Activated T-cell treated with anti-CD3 and anti-CD28 coated beads, Interleukin-2, amount 50 U/mL, for 48 hours (primary cell): ENCODE results near the gene OBSCN.
A peak's percentile ranks its signal among the peaks of the same experiment; 100 is the strongest.
"Not testable (repeated sequence)": the region's sequence is repeated elsewhere in the genome, so short reads cannot be mapped to it uniquely, and the experiment has no call there.

Experiments
- DNase-seq, 2 experiments: peaks; one replicate each; pipeline ENCODE4 v3.0.0-alpha.2; 2020

OBSCN gene

DNA sequence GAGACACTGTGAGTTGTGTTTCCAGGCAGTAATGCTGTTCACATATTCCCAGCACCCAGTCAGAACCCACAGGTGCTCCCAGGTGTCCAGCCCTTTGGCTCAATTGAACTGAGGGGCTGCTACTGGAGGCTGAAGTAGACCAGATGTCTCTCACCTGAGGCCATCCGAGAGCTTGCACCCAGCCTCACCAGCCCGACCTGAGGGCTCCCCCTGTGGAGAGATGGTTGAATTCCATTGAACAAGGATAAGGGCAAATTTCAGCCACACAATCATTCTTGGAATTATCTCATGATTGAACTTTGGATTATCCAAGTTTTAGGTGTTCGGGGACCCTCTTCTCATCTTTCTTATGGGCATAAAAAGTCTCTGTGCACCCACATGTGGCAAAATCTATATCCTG lies 52.1 kb downstream of the OBSCN start:
- DNase-seq = no peak

DNA sequence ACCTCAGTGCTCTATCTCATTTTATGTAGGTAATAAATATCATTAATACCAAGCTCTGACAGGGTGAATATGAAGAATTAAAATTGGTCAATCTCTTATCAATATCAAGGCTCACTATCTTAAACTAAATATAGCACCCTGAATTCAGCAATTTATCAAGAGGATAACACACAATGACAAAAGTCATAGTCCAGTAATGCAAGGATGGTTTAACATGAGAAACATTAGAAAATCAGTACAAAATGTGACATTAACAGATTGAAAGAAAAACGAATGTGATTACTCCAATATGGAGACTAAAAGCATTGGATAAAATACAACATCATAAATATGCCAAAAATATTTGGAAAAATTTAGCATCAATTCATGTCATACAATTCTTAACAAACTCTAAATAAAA lies 53.9 kb downstream of the OBSCN start:
- DNase-seq = no peak

DNA sequence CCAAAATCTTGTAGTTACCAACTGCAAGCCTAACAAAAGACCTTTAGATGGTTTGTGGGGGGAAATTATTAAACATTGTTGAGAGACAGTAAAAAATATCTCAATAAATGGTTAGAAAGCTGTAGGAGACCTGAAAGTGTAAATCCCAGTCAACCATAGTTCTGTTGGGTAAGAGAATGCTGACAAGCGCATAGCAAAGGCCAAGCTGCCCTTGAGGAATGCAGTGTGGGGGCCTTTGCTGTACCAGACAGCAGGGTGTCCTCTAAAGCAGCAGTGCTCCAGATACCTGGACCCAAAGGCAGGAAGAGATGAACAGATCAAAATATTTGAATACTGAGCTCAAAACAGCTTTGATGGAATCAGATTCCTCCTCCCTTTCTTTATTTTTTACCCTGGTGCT lies 54.6 kb downstream of the OBSCN start:
- no peak for DNase-seq

DNA sequence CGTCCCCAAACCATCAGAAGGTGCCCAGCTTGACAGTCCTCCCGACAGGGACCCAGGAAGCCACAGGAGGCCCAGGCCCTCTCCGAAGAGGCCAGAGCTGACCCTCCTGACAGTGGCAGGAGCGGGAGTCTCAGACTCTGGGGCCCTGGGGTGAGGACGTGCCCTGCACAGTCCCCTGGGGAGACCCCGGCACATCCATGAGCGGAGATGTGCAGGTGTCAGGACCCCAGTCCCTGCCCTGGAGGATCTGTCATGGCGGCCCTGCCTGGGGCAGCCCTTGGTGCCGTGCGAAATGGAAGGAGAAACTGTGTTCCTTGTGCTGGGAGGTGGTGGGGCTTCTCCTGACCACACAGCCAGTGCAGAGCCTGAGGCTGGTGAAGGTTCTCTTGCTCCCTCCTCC lies 55.8 kb downstream of the OBSCN start:
- no peak for DNase-seq

DNA sequence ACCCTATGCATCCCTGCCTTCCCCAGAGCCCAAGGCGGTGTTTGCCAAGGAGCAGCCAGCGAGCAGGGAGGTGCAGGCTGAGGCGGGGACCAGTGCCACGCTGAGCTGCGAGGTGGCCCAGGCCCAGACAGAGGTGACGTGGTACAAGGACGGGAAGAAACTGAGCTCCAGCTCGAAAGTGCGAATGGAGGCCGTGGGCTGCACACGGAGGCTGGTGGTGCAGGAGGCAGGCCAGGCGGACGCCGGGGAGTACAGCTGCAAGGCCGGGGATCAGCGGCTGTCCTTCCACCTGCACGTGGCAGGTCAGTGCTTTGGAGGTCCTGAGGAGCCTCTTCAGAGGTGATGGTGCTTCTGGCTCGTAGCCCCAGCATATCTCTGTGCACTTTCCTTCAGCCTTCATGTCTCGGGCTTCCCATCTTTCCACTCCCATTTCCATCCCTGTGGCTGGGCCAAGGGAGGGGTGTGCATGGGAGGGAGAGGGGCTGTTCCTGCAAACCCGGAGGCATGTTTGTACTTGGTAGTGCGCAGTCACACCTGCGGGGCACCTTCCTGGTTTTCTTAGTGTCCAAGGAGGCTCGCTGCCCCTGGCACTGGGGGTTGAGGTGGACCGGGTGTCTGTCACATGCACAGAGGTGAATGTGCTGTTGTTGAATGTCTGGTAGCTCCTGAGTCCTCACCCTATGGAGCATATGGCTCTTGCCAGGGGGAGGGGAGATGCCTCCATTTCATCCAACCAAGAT lies 56.4 kb downstream of the OBSCN start:
- no peak for DNase-seq

DNA sequence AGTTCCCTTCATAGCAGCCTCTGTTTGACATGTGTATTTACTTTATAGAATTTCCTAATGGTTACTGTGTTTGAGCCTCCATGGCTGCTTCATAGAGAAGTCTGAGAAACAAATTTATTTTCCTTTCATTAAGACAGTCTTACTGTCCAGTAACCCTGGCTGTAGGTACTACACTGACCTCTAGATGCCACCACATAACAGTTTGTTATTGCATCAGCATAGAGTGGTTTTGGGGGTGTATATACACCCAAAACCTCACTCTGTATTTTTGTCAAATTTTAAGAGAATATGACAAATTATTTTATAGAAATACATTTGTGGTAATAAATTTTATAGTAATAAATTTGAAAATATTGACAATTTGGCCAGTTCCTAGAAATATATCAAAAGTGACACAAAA lies 57.3 kb downstream of the OBSCN start:
- DNase-seq = no peak

DNA sequence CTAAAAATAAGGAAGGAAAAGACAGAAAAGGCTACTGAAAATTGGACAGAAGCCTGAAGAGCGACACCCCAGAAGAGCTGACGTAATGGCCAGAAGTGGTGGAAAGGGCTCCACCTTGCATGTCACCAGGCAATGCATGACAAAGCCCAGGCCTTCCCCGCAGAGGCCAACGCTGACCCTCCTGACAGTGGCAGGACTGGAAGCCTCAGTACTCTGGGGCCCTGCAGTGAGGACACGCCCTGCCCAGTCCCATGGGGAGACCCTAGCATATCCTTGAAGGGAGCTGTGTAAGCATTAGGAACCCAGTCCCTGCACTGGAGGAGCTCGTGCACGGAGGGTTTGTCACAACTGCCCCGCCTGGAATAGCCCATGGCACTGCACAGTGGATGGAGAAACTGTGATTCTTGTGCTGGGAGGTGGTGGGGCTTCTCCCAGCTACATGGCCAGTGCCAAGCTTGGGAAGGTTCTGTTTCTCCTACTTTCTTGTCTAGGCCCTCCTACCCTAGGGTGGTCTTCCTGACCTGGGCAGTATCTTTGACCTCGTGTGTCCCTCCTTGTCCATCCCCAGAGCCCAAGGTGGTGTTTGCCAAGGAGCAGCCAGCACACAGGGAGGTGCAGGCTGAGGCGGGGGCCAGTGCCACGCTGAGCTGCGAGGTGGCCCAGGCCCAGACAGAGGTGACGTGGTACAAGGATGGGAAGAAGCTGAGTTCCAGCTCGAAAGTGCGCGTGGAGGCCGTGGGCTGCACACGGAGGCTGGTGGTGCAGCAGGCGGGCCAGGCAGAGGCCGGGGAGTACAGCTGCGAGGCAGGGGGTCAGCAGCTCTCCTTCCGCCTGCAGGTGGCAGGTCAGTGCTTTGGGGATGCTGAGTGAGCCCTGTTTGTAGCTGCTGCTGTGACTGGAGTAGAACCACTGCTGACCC lies 60.4 kb downstream of the OBSCN start:
- no peak for DNase-seq

DNA sequence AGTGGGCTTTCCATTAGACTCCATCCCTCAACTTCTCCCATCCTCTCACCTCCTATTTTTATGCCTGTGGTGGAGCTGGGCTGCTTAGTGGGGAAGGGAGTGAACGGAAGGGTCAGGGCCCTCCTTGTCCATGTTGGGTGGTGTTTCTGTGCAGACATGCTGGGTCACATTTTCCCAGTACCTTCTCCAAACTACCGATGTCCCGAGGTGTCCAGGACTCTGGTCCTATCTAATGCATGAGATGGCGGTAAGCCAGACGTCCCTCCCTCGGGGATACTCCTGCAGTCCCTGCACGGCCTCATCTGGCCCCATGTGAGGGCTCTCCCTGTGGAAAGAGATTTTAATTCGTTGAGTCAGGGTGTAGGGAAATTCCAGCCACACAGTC lies 61.0 kb downstream of the OBSCN start:
- DNase-seq = no peak

DNA sequence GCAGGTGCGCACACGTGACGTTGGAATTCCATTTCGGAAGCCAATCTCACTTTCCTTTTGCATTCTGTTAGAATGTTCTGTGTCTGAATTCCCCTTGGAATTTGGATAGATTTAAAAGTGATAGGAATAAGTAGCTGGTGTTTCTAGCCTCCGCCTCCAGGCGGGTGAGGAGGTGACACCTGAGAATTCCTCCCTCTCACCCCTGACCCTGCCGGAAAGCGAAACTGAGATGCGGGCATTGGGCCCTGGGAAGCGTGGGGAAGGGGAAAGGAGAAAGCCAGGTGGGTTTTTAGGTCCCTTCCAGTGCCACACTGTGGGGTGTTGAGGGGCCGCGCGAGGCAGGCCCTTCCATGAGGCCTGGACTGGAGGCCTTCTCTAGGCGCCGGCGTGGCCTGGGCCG lies 61.6 kb downstream of the OBSCN start:
- not testable (repeated sequence) for DNase-seq

DNA sequence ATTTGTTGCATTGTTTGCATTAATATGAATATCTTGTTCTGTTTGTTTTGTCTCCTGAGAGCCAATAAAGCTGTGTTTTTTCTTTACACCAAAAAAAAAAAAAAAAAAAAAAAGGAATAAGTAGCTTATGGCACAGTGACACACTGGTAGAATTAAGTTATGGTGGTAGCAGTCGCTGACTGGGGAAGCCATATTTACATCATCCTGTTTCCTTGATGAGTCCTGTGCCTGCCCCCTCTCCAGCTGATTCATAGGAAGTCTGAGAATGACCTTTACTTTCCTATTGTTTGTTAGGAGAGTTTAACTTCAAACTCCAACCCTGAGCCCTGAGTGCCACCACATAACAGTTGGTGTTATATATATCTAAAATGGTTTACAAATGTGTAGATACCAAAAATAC lies 62.2 kb downstream of the OBSCN start:
- no peak for DNase-seq

DNA sequence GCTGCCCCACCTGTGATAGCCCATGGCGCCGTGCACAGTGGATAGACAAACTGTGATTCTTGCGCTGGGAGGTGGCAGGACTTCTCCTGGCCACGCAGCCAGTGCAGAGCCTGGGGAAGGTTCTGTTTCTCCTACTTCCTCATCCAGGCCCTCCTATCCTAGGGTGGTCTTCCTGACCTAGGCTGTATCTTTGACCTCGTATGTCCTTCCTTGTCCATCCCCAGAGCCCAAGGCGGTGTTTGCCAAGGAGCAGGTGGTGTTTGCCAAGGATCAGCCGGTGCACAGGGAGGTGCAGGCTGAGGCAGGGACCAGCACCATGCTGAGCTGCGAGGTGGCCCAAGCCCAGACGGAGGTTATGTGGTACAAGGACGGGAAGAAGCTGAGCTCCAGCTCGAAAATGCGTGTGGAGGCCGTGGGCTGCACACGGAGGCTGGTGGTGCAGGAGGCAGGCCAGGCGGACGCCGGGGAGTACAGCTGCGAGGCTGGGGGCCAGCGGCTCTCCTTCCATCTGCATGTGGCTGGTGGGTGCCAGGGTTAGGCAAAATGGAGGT lies 63.9 kb downstream of the OBSCN start:
- peak in 1 of 2 experiments; percentile 10 for DNase-seq

DNA sequence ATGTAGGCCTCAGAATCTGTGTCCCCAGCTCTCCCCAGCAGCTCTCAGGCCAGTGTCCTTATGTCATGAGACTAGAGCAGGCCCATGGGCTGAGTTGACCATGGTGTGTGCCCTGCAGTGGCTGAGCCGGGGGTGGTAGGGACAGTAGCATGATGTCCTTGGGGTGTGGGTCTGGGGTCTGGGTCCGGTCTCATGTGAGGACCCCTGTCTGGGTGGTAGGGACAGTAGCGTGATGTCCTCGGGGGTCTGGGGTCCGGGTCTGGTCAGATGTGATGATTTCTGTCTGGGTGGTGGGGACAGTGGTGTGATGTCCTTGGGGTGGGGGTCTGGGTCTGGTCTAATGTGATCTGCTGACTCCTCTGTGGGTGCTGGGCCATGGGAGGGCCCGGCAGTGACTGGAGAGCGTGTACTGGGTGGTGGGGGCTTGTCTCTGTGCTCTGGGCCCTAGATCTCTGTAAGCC lies 64.5 kb downstream of the OBSCN start:
- no peak for DNase-seq

DNA sequence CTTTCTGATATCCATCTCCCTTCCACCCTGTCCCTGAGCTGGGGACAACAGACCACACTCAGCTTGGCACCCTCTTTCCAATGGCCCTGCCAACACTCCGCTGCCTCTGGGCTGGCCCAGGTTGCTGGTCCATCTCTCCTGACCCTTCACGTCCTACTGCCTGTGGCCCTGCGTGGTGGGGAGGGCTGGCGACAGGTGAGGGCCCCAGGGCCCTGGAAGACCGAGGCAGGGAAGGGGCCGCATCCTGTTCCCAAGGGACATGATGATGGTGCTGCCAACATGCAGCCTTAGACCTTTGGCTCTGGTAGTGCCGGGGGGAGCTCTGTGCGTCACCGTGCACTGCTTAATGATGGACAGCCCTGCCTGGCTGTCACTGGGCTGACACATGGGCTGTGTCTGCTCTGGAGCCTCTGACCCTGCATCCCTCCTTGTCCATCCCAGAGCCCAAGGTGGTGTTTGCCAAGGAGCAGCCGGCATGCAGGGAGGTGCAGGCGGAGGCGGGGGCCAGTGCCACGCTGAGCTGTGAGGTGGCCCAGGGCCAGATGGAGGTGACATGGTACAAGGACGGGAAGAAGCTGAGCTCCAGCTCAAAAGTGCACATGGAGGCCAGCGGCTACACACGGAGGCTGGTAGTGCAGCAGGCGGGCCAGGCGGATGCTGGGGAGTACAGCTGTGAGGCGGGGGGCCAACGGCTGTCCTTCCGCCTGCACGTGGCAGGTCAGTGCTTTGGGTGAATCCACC lies 65.2 kb downstream of the OBSCN start:
- DNase-seq = peak in 1 of 2 experiments; percentile 17

DNA sequence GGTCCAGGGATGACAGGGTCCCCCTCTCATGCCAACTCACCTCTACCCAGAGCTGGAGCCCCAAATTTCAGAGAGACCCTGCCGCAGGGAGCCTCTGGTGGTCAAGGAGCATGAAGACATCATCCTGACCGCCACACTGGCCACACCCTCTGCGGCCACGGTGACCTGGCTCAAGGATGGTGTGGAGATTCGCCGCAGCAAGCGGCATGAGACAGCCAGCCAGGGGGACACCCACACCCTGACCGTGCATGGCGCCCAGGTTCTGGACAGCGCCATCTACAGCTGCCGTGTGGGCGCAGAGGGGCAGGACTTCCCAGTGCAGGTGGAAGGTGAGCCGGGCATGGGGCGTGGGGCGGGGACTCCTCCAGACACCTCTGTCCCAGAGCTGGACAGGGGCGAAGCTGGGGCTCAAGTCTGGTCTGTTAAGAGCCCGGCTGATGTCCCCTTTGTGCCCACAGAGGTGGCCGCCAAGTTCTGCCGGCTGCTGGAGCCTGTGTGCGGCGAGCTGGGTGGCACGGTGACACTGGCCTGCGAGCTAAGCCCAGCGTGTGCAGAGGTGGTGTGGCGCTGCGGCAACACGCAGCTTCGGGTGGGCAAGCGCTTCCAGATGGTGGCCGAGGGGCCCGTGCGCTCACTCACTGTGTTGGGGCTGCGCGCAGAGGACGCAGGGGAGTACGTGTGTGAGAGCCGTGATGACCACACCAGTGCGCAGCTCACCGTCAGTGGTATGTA lies 66.0 kb downstream of the OBSCN start:
- peak in 1 of 2 experiments; percentile 16 for DNase-seq

DNA sequence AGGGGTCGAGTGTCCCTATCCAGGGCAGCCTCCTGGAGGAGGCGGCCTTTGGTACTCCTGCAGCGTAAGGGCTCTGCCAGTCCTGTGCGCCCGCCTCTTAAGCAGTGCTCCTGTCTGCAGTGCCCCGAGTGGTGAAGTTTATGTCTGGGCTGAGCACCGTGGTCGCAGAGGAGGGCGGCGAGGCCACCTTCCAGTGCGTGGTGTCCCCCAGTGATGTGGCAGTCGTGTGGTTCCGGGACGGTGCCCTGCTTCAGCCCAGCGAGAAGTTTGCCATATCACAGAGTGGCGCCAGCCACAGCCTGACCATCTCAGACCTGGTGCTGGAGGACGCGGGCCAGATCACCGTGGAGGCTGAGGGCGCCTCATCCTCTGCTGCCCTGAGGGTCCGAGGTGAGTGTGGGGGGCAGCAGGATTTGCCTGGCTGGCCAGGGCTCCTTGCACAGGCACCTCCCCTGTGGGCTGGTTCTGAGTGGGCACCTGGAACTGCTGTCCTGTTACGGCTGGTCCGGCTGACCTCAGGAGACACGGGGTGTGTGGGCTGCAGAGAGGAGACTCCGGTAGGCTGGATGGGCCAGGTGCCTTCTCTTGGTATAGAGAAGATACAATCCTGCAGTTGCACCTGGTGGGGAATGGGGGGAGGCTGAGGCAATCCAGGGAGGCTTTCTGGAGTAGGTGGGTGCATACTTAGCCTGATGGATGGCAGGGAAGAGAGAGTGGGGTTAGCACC lies 66.8 kb downstream of the OBSCN start:
- DNase-seq = peak; percentile 20 to 22

DNA sequence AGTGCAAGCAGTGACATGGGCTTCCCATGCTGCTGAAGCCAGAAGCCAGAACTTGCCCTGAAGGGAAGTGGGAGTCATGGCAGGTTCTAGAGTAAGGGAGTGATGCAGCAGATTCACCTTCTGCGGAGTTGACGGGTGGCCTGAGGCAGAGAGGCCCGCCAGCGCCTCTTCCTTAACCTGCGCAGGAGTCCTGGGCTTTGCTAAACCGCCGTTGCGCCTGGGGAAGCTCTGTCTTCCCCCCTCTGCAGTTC lies 67.3 kb downstream of the OBSCN start:
- DNase-seq = peak in 1 of 2 experiments; percentile 38

DNA sequence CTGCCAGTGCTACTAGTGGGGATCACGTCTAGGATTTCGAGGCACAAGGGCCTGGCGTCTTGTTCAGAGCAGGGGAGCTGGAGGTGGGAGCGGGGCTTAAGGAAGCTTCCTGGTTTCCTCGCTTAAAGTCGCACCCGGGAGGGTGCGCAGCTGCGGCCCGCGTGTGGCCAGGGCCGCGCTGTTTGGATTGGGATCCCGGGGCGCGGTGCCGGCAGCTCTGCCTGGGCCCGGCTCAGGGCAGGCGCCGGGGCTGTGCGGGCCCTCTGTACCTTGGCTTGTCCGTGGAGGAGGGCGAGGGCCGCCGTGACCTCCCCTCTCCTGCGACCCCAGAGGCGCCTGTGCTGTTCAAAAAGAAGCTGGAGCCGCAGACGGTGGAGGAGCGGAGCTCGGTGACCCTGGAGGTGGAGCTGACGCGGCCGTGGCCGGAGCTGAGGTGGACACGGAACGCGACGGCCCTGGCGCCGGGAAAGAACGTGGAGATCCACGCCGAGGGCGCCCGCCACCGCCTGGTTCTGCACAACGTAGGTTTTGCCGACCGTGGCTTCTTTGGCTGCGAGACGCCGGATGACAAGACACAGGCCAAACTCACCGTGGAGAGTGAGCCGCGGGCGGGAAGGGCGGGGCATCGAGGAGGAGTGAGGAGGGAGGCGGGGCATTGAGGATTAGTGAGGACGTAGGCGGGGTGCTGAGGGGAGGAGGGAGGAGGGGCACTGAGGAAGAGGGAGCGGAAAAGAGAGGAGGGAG lies 67.8 kb downstream of the OBSCN start:
- DNase-seq = peak; percentile 93 to 94

DNA sequence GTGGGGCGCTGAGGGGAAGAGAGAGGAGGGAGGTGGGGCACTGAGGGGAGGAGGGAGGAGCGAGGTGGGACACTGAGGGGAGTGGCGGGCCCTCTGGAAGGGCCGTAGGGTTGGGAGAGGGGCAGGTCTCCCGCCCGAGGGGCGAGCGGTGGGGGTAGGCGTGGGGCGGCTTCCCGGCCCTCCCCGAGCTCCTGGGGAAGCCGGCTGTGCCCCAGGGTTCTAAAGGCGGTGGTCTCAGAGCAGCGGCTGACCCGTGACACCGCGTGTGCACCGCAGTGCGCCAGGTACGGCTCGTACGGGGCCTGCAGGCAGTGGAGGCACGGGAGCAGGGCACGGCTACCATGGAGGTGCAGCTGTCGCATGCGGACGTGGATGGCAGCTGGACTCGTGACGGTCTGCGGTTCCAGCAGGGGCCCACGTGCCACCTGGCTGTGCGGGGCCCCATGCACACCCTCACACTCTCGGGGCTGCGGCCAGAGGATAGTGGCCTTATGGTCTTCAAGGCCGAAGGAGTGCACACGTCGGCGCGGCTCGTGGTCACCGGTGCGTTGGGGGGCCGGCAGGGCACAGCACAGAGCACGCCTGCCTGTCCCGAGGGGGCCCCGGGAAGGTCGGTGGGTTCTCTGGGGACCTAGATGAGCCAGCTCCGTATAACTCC lies 68.5 kb downstream of the OBSCN start:
- no peak for DNase-seq

DNA sequence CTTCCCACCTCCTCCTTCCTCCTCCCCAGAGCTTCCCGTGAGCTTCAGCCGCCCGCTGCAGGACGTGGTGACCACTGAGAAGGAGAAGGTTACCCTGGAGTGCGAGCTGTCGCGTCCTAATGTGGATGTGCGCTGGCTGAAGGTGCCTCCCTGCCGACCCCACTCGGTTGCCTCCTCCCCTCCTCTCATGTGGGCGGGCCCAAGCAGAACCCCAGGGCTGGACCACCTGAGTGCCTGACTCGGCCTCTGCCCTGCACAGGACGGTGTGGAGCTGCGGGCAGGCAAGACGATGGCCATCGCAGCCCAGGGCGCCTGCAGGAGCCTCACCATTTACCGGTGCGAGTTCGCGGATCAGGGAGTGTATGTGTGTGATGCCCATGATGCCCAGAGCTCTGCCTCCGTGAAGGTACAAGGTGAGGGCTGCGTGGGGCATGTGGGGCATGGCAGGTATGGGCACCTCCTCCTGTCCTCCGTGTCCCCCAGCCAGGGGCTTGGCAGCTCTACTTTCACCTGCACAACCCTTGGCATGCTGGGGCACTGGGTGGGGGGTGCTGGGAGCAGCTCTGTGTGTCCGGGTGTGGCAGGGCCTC lies 69.2 kb downstream of the OBSCN start:
- peak; percentile 17 to 19 for DNase-seq
